GM19328 (cell line): ENCODE data around the gene ADAMTS18.

Experiments
- ATAC-seq: cut with Tn5 transposase; IDR thresholded peaks from one replicate; pipeline ENCODE4 v1.9.1; 2021; ENCODE audit warnings: mild to moderate bottlenecking, moderate library complexity; ENCODE audit not compliant: unreplicated experiment

ADAMTS18 gene

DNA sequence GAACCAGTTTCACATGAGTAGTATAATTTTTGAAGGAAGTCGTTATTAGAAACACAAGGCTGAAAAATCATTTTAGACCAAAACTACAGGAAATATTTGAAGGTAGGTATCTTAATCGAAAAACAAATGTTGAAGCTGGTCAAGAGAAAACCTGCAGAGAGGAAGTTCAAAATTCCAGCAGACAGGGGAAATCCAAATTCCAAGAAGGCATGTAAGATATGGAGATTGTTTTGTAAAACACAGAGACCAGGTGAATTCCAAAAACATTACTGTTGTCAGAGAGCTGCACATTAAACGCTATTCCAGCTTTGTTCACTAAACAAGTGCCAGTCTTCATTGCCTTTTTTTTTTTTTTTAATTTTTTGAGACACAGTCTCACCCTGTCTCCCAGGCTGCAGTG lies 38.4 kb downstream of the ADAMTS18 start:
- ATAC-seq: no peak

DNA sequence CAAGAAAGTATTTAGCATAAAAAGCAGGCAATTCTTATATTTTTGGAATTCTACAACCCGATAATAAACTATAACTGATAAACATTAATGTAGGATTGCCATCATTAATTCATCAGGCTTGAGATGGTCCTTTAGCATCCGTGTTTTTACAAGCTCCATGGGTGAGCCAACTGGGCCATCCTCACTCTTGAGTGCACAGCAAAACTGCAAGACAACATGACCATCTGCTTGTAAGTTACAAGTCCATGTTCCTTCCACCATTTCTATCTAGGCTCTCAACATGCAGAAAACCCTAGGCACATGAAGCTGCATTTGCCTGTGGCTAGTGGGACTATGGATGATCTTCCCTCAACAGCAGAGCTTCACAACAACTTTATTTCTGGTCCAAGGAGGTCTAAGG lies 40.1 kb downstream of the ADAMTS18 start:
- no peak for ATAC-seq

GRCh38 chr16:77393955-77394354 lies 40.9 kb downstream of the ADAMTS18 start:
- no peak for ATAC-seq

DNA sequence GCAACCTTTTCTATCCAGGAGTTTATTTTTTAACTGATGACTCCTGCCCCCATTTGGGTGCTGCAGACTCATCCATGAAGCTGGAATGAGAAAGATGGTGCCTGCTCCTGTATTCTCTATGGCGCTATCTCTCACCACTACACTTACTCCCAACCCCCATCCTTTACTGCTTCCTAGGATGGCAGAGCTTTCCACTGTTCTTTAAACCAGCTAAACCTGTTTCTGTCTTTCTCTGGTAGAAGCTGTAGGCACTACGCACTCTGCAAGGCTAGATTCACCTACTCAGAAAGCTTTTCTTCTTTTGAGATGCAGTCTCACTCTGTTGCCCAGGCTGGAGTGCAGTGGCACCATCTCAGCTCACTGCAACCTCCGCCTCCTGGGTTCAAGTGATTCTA lies 47.0 kb downstream of the ADAMTS18 start:
- no peak for ATAC-seq

GRCh38 chr16:77386831-77387814 lies 47.7 kb downstream of the ADAMTS18 start:
- no peak for ATAC-seq

DNA sequence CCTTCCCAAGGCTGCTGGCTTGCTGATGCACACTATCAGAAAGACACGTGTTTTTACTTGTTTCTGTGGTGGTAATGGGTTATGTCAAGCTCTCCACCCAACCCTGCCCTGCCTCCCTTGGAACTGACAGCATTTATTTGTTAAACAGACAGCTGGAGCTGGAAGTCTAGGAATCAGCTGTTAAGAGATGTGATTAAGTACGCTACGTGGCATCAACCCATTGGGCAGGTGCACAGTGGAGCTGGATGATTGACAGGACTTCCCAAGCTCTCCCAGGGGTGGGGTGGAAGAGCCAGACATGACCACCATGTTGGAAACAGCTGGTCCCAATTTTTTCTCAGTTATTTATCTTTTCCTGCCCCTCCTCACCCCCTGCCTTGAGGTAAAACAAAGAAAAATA lies 49.4 kb downstream of the ADAMTS18 start:
- ATAC-seq: no peak

- no peak for ATAC-seq
Observed at GRCh38 chr16:77383606-77384187, 51.1 kb downstream of the ADAMTS18 start.

DNA sequence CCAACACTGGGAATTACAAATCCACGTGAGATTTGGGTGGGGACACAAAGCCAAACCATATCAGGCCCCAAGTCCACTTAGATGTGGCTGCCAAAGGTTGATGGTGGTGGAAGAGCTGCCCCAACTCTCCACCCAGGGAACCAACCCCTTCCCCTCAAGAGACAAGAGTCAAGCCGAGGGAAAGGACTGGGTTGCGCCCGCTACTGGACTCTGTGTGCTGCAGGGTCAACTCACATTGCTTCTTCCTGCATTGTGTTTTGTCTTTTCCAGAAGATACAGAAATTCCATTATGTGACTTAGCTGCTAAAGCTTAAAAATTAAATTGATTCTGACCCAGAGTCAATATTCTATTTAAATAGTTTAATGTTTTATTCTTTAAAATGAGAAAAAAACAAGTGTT lies 58.5 kb downstream of the ADAMTS18 start:
- no peak for ATAC-seq

DNA sequence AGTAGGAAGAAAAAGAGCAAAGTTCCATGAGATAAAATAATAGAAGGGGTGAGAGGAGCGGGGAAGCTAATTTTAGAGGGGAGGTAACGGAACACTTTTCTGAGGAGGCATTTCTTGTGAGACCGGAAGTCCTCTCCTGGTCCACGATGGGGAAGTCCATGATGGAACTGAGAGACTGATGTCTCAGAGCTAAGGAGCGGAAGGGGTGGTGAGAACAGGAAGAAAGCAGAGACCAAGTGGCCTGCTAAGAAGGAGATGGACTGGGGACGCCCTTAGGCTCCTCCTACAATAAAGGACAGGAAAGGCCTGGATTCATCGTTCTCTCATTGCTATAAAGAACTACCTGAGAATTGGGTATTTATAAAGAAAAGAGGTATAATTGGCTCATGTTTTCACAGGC lies 59.4 kb downstream of the ADAMTS18 start:
- no peak for ATAC-seq

DNA sequence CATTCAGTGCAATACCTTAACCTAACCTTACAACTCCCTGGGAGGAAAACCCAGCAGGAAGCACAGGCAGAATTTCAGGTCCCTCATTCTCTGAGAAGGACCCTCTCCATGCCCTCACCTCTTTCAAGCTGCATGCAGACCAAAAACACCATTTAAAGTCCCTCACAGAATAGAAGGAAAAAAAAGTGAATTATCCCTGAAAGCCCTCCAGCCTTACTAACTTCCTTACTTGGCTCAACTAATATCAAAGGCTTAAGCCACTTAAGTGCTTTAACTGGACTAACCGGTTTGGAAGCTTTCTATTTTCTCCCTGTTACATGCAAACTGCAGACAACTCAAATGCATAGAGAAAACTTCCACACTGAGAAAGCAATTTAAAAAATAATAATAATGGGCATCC lies 60.5 kb downstream of the ADAMTS18 start:
- no peak for ATAC-seq

DNA sequence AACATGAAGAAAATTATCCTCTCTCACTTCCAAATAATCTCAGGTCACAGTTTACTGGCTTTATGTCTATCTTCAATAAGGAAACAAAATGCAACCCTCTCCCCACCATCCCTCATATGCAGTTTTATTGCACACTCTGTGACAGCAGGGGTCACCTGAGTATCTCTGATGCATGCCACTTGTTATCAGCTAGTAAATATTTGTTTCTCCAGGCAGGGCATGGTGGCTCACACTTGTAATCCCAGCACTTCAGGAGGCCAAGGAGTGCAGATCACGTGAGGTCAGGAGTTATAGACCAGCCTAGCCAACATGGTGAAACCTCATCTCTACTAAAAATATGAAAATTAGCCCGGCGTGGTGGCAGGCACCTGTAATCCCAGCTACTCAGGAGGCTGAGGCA lies 61.1 kb downstream of the ADAMTS18 start:
- ATAC-seq: no peak

- no peak for ATAC-seq
Observed at GRCh38 chr16:77364770-77365169, 70.1 kb downstream of the ADAMTS18 start.

DNA sequence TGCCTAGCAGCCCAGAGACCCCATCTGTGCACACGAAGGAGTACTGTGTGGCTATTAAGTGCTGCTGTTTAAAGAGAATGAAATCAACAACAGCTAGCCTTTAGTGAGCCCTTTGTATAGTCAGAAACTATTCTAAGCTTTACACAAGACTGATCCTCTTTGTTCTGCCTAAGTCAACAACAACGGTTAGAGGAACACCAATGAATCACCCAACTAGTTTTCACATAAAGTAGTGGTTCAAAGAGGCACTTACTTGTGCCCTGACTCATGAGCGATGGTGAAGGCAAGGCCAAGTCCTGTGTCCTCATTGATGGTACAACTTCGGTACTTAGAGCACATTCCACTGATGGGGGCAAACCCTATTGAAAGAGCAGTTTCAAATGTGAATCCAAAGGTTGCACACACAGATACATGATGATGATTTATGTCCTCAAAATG lies 75.8 kb downstream of the ADAMTS18 start:
- no peak for ATAC-seq

DNA sequence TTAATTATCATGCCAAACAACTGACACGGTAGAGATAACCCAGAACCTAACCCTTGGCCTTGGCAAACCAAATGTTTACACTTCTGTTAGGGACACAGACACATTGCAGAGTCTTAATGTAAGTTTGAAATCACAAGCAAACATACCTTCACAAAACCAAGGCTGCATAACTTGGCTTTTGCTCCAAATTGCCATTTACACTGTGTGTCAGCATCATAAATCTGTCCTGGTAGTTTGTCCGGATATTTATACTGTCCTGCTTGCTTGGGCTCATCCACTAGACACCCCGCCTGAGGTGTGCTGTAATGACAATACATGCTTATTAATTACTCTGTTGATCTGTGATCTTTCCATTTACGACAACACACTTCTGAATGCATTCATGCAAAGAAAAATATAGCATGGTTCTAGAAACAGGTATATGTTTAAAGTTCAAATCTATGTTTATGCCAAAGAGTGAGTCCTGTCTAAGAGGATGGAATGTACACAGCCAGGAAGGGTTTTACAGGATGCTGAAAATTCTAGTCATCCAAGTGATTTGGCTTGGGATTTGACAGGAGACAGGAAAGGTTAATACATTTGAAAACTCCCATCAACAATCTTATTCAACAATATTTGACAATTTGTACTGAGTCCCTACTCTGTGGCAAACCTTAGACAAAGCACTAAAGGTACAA lies 81.1 kb downstream of the ADAMTS18 start:
- no peak for ATAC-seq

DNA sequence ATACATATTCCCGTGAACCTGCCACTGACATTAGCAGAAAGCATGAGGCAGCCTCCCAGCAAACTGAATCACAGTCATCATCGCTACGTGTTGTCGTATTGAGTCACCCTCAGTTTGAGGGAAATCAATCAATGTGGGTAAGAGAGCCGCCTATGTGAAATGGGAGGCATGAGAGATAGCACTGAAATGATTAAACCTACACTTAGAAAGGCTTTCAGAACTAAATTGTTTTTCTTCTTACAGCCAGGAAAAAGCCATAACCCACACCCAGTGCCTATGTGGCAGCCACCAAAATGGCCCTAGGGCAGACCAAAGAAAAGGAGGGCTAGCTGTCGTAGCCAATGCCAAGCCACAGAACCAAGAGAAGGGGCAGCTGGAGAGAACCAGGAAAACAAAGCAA lies 90.5 kb downstream of the ADAMTS18 start:
- no peak for ATAC-seq

DNA sequence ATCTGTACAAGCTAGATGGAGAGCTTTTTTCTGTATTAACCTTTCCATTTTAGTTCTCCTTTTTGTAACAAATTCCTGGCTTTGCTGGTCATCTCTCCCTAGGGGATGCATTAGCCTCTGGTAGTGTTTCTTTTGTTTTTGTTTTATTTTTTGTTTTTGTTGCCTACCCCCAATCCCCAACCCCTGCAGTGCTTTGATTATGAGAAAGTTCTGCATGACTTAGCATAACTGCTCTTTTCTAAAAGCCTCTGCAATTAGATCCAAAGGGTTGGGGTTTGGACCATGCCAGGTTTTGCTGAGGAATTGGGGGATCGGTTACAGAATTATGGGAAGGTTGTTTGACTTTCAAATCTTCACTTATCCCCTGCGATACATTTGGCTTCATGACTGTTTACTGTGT lies 98.2 kb downstream of the ADAMTS18 start:
- no peak for ATAC-seq

DNA sequence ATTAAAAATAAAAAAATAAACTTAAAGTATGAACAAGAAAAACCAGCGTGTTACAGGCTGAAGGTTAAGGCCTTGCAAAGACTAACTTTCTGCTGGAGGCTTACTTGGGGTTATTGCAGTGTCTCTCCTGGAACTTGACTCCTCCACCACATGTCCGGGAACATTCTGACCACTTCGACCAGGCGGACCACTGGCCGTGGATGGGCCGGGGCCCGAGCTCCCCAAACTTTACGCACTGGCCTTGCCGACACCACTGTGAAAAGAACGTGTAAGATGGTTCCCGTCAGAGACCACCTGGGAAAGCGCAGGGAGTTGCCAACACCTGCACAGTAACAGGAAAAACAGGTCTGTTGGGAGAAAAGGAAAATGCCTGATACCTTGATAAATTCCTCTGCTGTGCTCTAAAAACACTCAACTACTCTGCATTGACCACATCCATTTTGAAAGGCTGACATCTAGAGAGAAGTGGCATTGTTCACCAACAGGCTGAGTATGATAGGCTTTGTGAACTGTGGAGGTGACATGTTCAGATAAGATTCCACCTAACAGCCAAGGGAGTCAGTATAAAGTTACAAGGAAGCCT lies 99.1 kb downstream of the ADAMTS18 start:
- no peak for ATAC-seq

- no peak for ATAC-seq
Observed at GRCh38 chr16:77332792-77333191, 102.0 kb downstream of the ADAMTS18 start.

DNA sequence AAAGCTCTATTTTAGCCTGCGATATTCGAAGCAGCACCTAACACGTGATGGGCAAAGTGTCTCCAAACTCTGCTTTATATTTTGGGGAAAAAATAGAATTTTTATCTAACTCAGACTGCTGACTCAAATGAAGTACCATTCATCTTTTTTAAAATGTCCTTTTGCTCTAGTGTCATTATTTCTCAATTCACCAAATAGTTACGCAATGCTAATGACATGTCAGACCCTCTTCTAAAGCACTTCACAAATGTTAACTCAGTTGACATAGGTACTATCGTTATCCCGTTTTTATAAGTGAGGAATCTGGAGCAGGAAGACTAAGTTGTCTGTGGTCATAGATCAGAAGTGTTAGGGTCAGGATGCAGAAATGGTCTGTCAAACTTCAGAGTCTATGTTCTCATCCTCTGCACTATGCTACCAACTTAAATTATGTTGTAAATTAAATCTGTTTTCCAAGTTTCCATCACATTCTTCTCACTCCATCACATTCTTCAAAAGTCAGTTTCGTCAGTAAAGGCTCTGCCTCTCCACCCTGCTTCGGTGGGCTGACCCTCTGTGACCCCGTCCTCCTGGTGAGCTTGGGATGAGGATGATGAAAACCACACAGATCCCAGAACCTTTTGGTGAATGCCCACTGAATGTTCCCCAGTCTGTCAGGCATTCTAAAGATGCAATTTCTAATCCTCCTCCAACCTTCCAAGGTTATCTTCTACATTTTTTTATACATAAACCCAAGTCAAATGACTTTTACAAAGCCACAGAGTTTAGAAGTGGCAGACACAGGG lies 102.8 kb downstream of the ADAMTS18 start:
- no peak for ATAC-seq

GRCh38 chr16:77331043-77331442 lies 103.8 kb downstream of the ADAMTS18 start:
- ATAC-seq: no peak
